Measurements from ENCODE around the gene OGFRL1.

The OGFRL1 gene

DNA sequence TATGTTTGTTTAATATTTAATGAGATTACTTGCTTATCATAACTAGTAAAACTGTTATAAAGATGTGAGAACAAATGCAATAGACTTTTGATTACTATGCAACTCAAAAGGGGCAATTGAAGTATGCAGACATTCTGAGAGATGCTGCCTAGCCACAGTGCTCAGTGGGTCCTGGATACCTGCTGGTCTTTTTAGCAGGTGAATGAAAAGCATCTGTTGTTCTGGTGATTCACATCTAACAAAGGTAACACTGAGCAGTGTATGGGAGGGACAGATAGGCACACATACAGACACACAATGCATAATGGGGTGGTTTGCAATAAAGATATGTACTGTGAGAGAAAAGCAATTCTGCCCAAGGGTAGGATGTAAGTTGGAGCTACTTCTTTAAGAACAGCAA, 46.9 kb downstream of the OGFRL1 start:
- no peak for DNase-seq

DNA sequence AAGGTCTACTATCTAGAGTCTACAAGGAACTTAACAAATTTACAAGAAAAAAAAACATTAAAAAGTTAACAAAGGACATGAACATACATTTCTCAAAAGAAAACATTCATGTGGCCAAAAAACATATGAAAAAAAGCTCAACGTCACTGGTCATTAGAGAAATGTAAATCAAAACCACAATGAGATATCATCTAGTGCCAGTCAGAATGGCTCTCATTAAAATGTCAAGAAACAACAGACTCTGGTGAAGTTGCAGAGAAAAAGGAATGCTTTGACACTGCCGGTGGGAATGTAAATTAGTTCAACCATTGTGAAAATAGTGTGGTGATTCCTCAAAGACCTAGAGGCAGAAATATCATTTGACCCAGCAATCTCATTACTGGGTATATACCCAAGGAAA, 48.3 kb downstream of the OGFRL1 start:
- DNase-seq = peak; percentile 9 to 18

DNA sequence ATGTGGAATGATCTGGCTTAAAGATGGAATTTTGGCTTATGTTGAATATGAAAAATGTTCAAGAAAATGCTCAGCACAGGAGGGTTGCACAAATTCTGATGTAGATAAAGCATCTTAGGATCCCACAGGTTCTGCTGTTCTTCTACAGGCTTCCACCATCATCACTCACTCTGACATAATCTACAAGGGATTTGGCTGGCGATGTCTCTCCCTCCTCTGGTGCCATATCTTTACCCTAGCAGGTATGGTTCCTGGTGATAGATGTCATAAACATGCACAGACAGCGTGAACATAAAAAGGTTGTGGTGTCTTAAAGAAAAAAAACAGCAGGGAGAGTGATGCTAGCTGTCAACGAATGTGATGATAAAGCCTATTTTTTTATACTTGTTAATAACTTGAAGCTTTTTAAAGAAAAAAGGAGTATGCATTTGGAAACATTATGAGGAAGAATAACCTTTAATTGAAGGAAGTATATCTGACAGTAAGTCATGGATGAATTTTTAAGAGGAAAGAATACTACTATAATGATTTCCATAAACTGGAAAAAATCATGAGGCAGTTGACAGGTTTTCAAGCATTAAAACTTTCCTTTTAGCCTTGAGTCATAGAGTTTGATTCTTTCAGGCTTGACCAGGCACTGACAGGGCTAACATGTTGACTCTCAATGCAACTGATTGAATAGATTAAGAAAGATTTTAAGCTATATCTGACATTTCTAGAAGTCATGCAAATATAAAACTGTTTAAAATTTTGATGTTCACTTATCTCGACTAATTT, 50.1 kb downstream of the OGFRL1 start:
- DNase-seq = no peak

- no peak for DNase-seq
Observed at GRCh38 chr6:71342772-71343171, 54.2 kb downstream of the OGFRL1 start.

GRCh38 chr6:71345476-71346333, 57.1 kb downstream of the OGFRL1 start:
- no peak for DNase-seq

GRCh38 chr6:71346334-71346694, 57.7 kb downstream of the OGFRL1 start:
- DNase-seq = no peak

DNA sequence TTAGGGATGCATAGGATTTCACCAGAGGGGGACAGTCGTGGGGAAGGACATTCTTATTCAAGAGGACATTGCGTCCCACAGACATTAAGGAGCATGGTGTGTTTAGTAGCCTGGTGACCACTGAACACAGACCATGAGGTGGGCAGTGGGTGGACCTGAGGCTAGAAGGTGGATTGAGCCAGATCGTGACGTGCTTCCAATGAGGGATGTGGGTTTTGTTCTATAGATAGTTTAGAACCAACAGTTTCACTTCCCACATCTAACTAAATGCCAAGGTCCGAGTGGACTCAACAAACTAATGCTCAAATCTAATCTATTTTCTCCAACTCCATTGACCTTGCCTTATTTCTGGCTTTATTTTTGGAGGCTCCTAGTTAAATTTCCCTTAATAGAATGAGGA, 58.5 kb downstream of the OGFRL1 start:
- no peak for DNase-seq

GRCh38 chr6:71349395-71349794, 60.8 kb downstream of the OGFRL1 start:
- peak in 1 of 2 experiments; percentile 62 for DNase-seq

GRCh38 chr6:71349976-71350615, 61.5 kb downstream of the OGFRL1 start:
- DNase-seq = no peak

DNA sequence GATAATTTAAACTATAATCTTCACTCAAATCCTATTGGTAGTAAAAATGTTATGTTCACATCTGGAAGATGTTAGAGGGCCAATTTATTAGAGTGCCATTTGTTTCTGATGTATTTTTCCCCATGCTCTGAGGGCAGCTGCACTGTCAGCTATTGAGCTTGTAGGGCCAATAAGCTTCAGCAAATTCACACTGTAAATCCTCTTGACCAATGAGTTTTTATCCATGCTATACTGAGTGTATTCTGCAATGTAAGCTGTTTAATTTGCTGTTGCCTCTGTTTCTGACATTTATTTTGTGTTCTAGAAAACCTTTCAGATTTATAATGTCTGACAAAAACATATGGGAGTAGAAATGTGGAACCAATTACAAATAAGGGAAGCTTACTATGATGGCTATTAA, 62.6 kb downstream of the OGFRL1 start:
- DNase-seq = no peak
